HepG2 (cell line): ENCODE data around the gene TBC1D1. TPM values are rescaled to one million over a fixed set of nuclear protein-coding genes. Genes with fewer than 3 reads are reported as not detected.
A peak's percentile ranks its signal among the peaks of the same experiment; 100 is the strongest.

Experiments
- EP300 ChIP-seq, 3 experiments: sonication (generic) in 1 of 3; formaldehyde crosslinking in 1 of 3; IDR thresholded peaks; 2 replicates each; pipeline versions ENCODE4 v1.5.1 to v1.6.1; 2011 to 2020; ENCODE audit warnings: low read depth in 2 of 3, low read length in 2 of 3, borderline replicate concordance in 1 of 3, improper control_type of control experiment in 1 of 3, mild to moderate bottlenecking in 1 of 3, missing genetic modification reagents in 1 of 3, moderate library complexity in 1 of 3
- FOXP4 ChIP-seq: sonication (generic); formaldehyde crosslinking; IDR thresholded peaks from 2 replicates; pipeline ENCODE4 v1.4.0; 2020; ENCODE audit warnings: missing genetic modification reagents
- KLF9 ChIP-seq: IDR thresholded peaks from 2 replicates; pipeline ENCODE4 v1.6.1; 2016; ENCODE audit warnings: low read depth
- SMAD1 ChIP-seq: sonication (generic); formaldehyde crosslinking; IDR thresholded peaks from 2 replicates; pipeline ENCODE4 v1.4.0; 2020; ENCODE audit warnings: missing genetic modification reagents, low read depth, mild to moderate bottlenecking, borderline replicate concordance
- USF2 ChIP-seq, 2 experiments: sonication (generic) in 1 of 2; formaldehyde crosslinking in 1 of 2; IDR thresholded peaks; 2 replicates each; pipeline versions ENCODE4 v1.5.1 to v1.6.1; 2011 to 2020; ENCODE audit warnings: borderline replicate concordance in 1 of 2, low read depth in 1 of 2, low read length in 1 of 2, mild to moderate bottlenecking in 1 of 2, missing genetic modification reagents in 1 of 2, moderate library complexity in 1 of 2
- ZBTB39 ChIP-seq: sonication (generic); formaldehyde crosslinking; IDR thresholded peaks from 2 replicates; pipeline ENCODE4 v1.5.0; 2020; ENCODE audit warnings: missing genetic modification reagents
- ZNF280B ChIP-seq: sonication (generic); formaldehyde crosslinking; IDR thresholded peaks from 2 replicates; pipeline ENCODE4 v1.5.0; 2020; ENCODE audit warnings: missing genetic modification reagents, mild to moderate bottlenecking, borderline replicate concordance
- ZNF280D ChIP-seq: sonication (generic); formaldehyde crosslinking; IDR thresholded peaks from 2 replicates; pipeline ENCODE4 v1.5.1; 2020; ENCODE audit warnings: mild to moderate bottlenecking, missing genetic modification reagents
- ZNF451 ChIP-seq: sonication (generic); formaldehyde crosslinking; IDR thresholded peaks from 2 replicates; pipeline ENCODE4 v1.5.0; 2020; ENCODE audit warnings: mild to moderate bottlenecking, missing genetic modification reagents
- ZNF580 ChIP-seq: IDR thresholded peaks from 2 replicates; pipeline ENCODE4 v1.6.1; 2016; ENCODE audit warnings: low read depth, borderline replicate concordance
- ZNF800 ChIP-seq: sonication (generic); formaldehyde crosslinking; IDR thresholded peaks from 2 replicates; pipeline ENCODE4 v1.4.0; 2020; ENCODE audit warnings: missing genetic modification reagents
- polyA plus RNA-seq, 8 experiments: library from polyadenylated mRNA; depleted of rRNA in 3 of 8; stranded (reverse) in 7 of 8; unstranded in 1 of 8; fragments of >200 nt; fragmentation: Illumina TruSeq in 4 of 8; extraction: Trizol in 4 of 8; gene quantifications; 2 replicates each; pipeline versions ENCODE4 v1.2.1 to v1.2.3, GENCODE V29; 2011 to 2016; ENCODE audit warnings: low read depth in 4 of 8, missing spikeins in 1 of 8, mixed read lengths in 1 of 8; ENCODE audit not compliant: insufficient read depth in 1 of 8
- total RNA-seq, 5 experiments: library from RNA; depleted of rRNA; stranded (reverse); fragments of >200 nt; fragmentation: Illumina TruSeq; extraction: Trizol; gene quantifications; 2 replicates each; pipeline ENCODE4 v1.2.3, GENCODE V29; 2016; ENCODE audit warnings: low read depth in 1 of 5

TBC1D1 gene
- total and polyA plus RNA-seq, 2 of the 13 experiments (the other 11 are each of a cell fraction or from before 2014, with no cell fraction given): 37.3 to 62.8 TPM

- TF ChIP-seq USF2 (IDR thresholded peaks at IDR 0.05; ENCODE audit: low read depth, low read length) (no peak), USF2 (CRISPR knock-in tag; IDR thresholded peaks at IDR 0.05; ENCODE audit: borderline replicate concordance) (no peak), FOXP4 (CRISPR knock-in tag) (no peak), ZNF451 (CRISPR knock-in tag) (no peak), KLF9 (CRISPR knock-in tag) (no peak), EP300 (IDR thresholded peaks at IDR 0.05; ENCODE audit: low read depth in 2 of 2, low read length in 2 of 2) (peak in 1 of 2 experiments; percentile 38; a peak in 1 of 4 replicates), EP300 (CRISPR knock-in tag; IDR thresholded peaks at IDR 0.05; ENCODE audit: borderline replicate concordance) (no peak), ZNF280B (CRISPR knock-in tag) (no peak), SMAD1 (CRISPR knock-in tag) (no peak), ZNF580 (CRISPR knock-in tag) (no peak), ZNF800 (CRISPR knock-in tag) (no peak), ZNF280D (CRISPR knock-in tag) (0 out of 2 replicates have a peak, but pooled peaks have one; percentile 28), ZBTB39 (CRISPR knock-in tag) (no peak)
These were observed 237.9 kb downstream of the TBC1D1 start (continued) for GRCh38 chr4:38128478-38129459.
